ENCODE measurements around the gene ZNF385A.

DNA sequence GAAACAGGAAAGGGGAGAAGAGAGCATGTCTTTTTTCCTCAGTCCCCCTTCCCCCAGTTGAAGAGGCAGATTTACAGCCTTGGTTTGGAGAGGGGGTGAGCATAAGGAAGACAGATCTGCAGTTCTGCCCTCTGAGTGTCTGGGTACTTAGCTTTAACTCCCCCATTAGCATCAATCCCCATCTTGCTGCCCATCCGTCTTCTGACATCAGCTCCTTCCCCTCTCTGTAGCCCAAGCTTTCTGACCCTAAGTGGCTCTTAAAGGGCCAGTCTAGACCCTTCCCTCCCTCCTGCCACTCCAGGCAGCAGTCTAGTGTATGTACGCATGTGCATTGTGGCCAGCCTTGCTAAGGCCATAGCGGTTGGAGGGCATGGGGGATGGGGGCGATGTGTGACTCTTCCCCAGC is 27.6 kb downstream of the ZNF385A start:
- TF ChIP-seq TAF1 (conservative IDR thresholded peaks at IDR 0.05): no peak
- TF ChIP-seq, protein P1, sequence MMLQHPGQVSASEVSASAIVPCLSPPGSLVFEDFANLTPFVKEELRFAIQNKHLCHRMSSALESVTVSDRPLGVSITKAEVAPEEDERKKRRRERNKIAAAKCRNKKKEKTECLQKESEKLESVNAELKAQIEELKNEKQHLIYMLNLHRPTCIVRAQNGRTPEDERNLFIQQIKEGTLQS (IDR thresholded peaks at IDR 0.05): no peak
- TF ChIP-seq, protein P2, sequence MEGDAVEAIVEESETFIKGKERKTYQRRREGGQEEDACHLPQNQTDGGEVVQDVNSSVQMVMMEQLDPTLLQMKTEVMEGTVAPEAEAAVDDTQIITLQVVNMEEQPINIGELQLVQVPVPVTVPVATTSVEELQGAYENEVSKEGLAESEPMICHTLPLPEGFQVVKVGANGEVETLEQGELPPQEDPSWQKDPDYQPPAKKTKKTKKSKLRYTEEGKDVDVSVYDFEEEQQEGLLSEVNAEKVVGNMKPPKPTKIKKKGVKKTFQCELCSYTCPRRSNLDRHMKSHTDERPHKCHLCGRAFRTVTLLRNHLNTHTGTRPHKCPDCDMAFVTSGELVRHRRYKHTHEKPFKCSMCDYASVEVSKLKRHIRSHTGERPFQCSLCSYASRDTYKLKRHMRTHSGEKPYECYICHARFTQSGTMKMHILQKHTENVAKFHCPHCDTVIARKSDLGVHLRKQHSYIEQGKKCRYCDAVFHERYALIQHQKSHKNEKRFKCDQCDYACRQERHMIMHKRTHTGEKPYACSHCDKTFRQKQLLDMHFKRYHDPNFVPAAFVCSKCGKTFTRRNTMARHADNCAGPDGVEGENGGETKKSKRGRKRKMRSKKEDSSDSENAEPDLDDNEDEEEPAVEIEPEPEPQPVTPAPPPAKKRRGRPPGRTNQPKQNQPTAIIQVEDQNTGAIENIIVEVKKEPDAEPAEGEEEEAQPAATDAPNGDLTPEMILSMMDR (IDR thresholded peaks at IDR 0.05; ENCODE audit: low read depth, low read length, missing input control): no peak
- TF ChIP-seq, protein P3, sequence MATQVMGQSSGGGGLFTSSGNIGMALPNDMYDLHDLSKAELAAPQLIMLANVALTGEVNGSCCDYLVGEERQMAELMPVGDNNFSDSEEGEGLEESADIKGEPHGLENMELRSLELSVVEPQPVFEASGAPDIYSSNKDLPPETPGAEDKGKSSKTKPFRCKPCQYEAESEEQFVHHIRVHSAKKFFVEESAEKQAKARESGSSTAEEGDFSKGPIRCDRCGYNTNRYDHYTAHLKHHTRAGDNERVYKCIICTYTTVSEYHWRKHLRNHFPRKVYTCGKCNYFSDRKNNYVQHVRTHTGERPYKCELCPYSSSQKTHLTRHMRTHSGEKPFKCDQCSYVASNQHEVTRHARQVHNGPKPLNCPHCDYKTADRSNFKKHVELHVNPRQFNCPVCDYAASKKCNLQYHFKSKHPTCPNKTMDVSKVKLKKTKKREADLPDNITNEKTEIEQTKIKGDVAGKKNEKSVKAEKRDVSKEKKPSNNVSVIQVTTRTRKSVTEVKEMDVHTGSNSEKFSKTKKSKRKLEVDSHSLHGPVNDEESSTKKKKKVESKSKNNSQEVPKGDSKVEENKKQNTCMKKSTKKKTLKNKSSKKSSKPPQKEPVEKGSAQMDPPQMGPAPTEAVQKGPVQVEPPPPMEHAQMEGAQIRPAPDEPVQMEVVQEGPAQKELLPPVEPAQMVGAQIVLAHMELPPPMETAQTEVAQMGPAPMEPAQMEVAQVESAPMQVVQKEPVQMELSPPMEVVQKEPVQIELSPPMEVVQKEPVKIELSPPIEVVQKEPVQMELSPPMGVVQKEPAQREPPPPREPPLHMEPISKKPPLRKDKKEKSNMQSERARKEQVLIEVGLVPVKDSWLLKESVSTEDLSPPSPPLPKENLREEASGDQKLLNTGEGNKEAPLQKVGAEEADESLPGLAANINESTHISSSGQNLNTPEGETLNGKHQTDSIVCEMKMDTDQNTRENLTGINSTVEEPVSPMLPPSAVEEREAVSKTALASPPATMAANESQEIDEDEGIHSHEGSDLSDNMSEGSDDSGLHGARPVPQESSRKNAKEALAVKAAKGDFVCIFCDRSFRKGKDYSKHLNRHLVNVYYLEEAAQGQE (IDR thresholded peaks at IDR 0.05): no peak
- no peak for TF ChIP-seq RAD21 (IDR thresholded peaks at IDR 0.05)
- no peak for TF ChIP-seq YY1 (IDR thresholded peaks at IDR 0.05)
- TF ChIP-seq, protein P4, sequence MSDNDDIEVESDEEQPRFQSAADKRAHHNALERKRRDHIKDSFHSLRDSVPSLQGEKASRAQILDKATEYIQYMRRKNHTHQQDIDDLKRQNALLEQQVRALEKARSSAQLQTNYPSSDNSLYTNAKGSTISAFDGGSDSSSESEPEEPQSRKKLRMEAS (IDR thresholded peaks at IDR 0.05): no peak
- TF ChIP-seq FOXA1 (IDR thresholded peaks at IDR 0.05): no peak
- TF ChIP-seq FOXA2 (IDR thresholded peaks at IDR 0.05): no peak
- no peak for TF ChIP-seq GABPA (IDR thresholded peaks at IDR 0.05 in 1 of 2, conservative IDR thresholded peaks at IDR 0.05 in 1 of 2)
- TF ChIP-seq, protein P5, sequence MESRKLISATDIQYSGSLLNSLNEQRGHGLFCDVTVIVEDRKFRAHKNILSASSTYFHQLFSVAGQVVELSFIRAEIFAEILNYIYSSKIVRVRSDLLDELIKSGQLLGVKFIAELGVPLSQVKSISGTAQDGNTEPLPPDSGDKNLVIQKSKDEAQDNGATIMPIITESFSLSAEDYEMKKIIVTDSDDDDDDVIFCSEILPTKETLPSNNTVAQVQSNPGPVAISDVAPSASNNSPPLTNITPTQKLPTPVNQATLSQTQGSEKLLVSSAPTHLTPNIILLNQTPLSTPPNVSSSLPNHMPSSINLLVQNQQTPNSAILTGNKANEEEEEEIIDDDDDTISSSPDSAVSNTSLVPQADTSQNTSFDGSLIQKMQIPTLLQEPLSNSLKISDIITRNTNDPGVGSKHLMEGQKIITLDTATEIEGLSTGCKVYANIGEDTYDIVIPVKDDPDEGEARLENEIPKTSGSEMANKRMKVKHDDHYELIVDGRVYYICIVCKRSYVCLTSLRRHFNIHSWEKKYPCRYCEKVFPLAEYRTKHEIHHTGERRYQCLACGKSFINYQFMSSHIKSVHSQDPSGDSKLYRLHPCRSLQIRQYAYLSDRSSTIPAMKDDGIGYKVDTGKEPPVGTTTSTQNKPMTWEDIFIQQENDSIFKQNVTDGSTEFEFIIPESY (IDR thresholded peaks at IDR 0.05): no peak
- no peak for TF ChIP-seq SP1 (IDR thresholded peaks at IDR 0.05)
- no peak for TF ChIP-seq HNF4A (conservative IDR thresholded peaks at IDR 0.05)
- no peak for TF ChIP-seq RXRA (IDR thresholded peaks at IDR 0.05)
